OCI-LY3 (cell line): ENCODE measurements around the gene EML3.

Experiments
- H2AFZ ChIP-seq: fragments of 200-600, 300-600 bp; shearing (Covaris generic); 2 replicates; pipeline ENCODE4 v1.6.0; 2014; ENCODE audit warnings: antibody characterized with exemption, low read depth, low read length
- H3K27ac ChIP-seq: fragments of 200-600, 300-600 bp; sonication (generic); 2 replicates; pipeline ENCODE4 v1.5.1; 2014; ENCODE audit warnings: mild to moderate bottlenecking, low read length, moderate library complexity, mixed read lengths
- H3K27me3 ChIP-seq: fragments of 200-600, 300-600 bp; sonication (generic); 2 replicates; pipeline ENCODE4 v1.6.1; 2014; ENCODE audit warnings: low read depth, low read length, mixed read lengths
- H3K36me3 ChIP-seq: fragments of 200-600, 300-600 bp; sonication (generic); replicated peaks from 2 replicates; pipeline ENCODE3; 2014; ENCODE audit warnings: low read depth, low read length, mixed read lengths
- H3K4me1 ChIP-seq: fragments of 300-600, 200-600 bp; sonication (generic); 2 replicates; pipeline ENCODE4 v1.6.1; 2014; ENCODE audit warnings: low read length, mixed read lengths
- H3K4me2 ChIP-seq: fragments of 200-600, 300-600 bp; sonication (generic); 2 replicates; pipeline ENCODE4 v1.6.1; 2014; ENCODE audit warnings: low read length, mixed read lengths
- H3K4me3 ChIP-seq: fragments of 300-600, 200-600 bp; sonication (generic); 2 replicates; pipeline ENCODE4 v1.5.1; 2014; ENCODE audit warnings: antibody characterized with exemption, mild to moderate bottlenecking, low read length, moderate library complexity
- H3K79me2 ChIP-seq: fragments of 300-600, 200-600 bp; shearing (Covaris generic); 2 replicates; pipeline ENCODE4 v1.6.1; 2014; ENCODE audit warnings: mild to moderate bottlenecking, low read length, mixed read lengths
- H3K9ac ChIP-seq: fragments of 300-600, 200-600 bp; shearing (Covaris generic); 2 replicates; pipeline ENCODE4 v1.6.0; 2014; ENCODE audit warnings: mild to moderate bottlenecking, low read length, moderate library complexity
- H3K9me3 ChIP-seq: fragments of 200-600, 300-600 bp; shearing (Covaris generic); 2 replicates; pipeline ENCODE4 v1.6.1; 2014; ENCODE audit warnings: low read length, mixed read lengths; ENCODE audit not compliant: insufficient read depth
- H4K20me1 ChIP-seq: fragments of 200-600, 300-600 bp; sonication (generic); 2 replicates; pipeline ENCODE4 v1.6.1; 2016; ENCODE audit warnings: low read length, mixed read lengths; ENCODE audit not compliant: insufficient read depth
- CTCF ChIP-seq: fragments of 200-600, 300-600 bp; sonication (generic); IDR thresholded peaks from 2 replicates; pipeline ENCODE4 v1.5.1; 2014; ENCODE audit warnings: antibody characterized with exemption, low read length, low read depth
- EZH2phosphoT487 ChIP-seq: fragments of 200-600 bp; shearing (Covaris generic); IDR thresholded peaks from 2 replicates; pipeline ENCODE4 v1.6.1; 2018; ENCODE audit warnings: antibody characterized with exemption, mixed run types, low read depth

The EML3 gene

GRCh38 chr11:62605902-62606301 is 6.7 kb downstream of the EML3 start:
- H3K27me3 ChIP-seq = no peaks in the 10 kb centered on the region
- H3K27ac ChIP-seq = no peak overlapping the region
- H3K36me3 ChIP-seq = peaks cover 27% of the 10 kb centered on the region
- H3K4me2 ChIP-seq = no peak overlapping the region
- peaks cover 6% of the 10 kb centered on the region for H3K4me1 ChIP-seq
- H3K9ac ChIP-seq = no peak overlapping the region
- H3K4me3 ChIP-seq = no peak overlapping the region
- H2AFZ ChIP-seq = no peak overlapping the region
- H3K9me3 ChIP-seq = no peaks in the 10 kb centered on the region
- TF ChIP-seq CTCF (no peak), EZH2phosphoT487 (no peak)
- H3K79me2 ChIP-seq = peaks cover 13% of the 10 kb centered on the region
- H4K20me1 ChIP-seq = no peaks in the 10 kb centered on the region

- no peaks in the 10 kb centered on the region for H4K20me1 ChIP-seq
- H2AFZ ChIP-seq = no peak overlapping the region
- TF ChIP-seq CTCF = no peak
- TF ChIP-seq EZH2phosphoT487 = no peak
- H3K27me3 ChIP-seq = no peaks in the 10 kb centered on the region
- H3K79me2 ChIP-seq = peaks cover 13% of the 10 kb centered on the region
- no peak overlapping the region for H3K4me3 ChIP-seq
- no peaks in the 10 kb centered on the region for H3K9me3 ChIP-seq
- no peak overlapping the region for H3K27ac ChIP-seq
- no peak overlapping the region for H3K4me2 ChIP-seq
- H3K4me1 ChIP-seq = peaks cover 4% of the 10 kb centered on the region
- peaks cover 24% of the 10 kb centered on the region for H3K36me3 ChIP-seq
- H3K9ac ChIP-seq = no peak overlapping the region
Observed at GRCh38 chr11:62605467-62605866, 7.1 kb downstream of the EML3 start.

- Histone ChIP-seq H4K20me1 (no peaks in the 10 kb centered on the region), H3K27ac (no peak overlapping the region)
Observed at GRCh38 chr11:62604460-62605120, 8.0 kb downstream of the EML3 start.

More at GRCh38 chr11:62604460-62605120, 8.0 kb downstream of the EML3 start:
- H3K79me2 ChIP-seq = peaks cover 20% of the 10 kb centered on the region
- no peaks in the 10 kb centered on the region for H3K9me3 ChIP-seq
- H3K4me3 ChIP-seq = no peak overlapping the region
- H3K36me3 ChIP-seq = peaks cover 26% of the 10 kb centered on the region
- no peak overlapping the region for H2AFZ ChIP-seq
- peaks cover 12% of the 10 kb centered on the region for H3K4me1 ChIP-seq
- no peaks in the 10 kb centered on the region for H3K27me3 ChIP-seq
- TF ChIP-seq EZH2phosphoT487 (no peak), CTCF (no peak)
- no peak overlapping the region for H3K9ac ChIP-seq
- no peak overlapping the region for H3K4me2 ChIP-seq
